Measurements from ENCODE around the gene DBH. TPM values are rescaled to one million over a fixed set of nuclear protein-coding genes. Genes with fewer than 3 reads are reported as not detected.
A peak's percentile ranks its signal among the peaks of the same experiment; 100 is the strongest.

The DBH gene
- total and polyA plus RNA-seq, 2 donors from 2014 or later: 0.39 TPM; not detected in 1

DNA sequence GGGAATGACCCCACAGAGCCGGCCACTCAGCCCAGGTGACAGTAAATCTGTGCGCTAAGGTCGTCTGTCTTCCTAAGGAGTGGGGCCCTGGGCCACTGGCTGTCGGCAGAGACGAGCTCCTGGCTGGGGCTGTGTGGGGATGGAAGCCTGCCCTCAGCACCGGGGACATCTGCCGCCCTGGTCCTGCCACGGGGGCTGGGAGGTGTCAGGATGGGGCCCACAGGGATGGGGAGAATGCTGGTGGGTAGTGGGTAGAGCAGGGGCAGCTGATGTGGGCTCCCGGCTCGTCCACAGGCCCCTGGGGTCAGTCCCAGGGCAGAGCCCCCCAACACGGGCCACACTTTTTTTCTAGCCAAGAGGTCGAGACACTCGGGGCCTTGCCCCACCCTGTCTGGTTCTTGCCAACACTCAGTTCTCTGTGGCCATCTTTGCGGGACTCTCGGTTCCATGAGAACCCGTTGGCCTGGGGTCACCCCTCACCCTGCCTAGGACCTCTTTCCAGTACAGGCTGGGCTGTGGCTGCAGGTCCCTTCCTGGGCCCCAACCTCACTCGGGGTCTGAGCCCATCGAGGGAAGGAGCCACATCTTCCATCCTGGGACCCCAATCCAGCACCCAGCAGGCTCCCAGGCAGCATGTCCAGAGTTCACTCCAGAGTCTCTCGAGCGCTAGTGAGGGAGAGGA lies 45.0 kb downstream of the DBH start:
- Histone ChIP-seq H3K9ac (ENCODE audit: low read length in 3 of 3) (no peak overlapping the region), H3K9me3 (ENCODE audit: control insufficient read depth in 2 of 3, insufficient read depth in 1 of 3, low read length in 3 of 3) (no peaks in the 10 kb centered on the region), H3K4me1 (ENCODE audit: control insufficient read depth in 2 of 3, insufficient read depth in 2 of 3, low read depth in 1 of 3, low read length in 3 of 3) (peaks cover 0 to 8% (median 5%) of the 10 kb centered on the region in 3 donors), H3K27ac (ENCODE audit: low read depth in 2 of 2, low read length in 2 of 2) (no peak overlapping the region), H3K4me3 (ENCODE audit: low read length in 3 of 3) (no peak overlapping the region), H3K27me3 (ENCODE audit: control insufficient read depth, insufficient read depth, low read length) (no peaks in the 10 kb centered on the region), H3K36me3 (ENCODE audit: control insufficient read depth in 2 of 3, insufficient read depth in 3 of 3, low read length in 3 of 3) (no peaks in the 10 kb centered on the region)
- TF ChIP-seq, protein P1, sequence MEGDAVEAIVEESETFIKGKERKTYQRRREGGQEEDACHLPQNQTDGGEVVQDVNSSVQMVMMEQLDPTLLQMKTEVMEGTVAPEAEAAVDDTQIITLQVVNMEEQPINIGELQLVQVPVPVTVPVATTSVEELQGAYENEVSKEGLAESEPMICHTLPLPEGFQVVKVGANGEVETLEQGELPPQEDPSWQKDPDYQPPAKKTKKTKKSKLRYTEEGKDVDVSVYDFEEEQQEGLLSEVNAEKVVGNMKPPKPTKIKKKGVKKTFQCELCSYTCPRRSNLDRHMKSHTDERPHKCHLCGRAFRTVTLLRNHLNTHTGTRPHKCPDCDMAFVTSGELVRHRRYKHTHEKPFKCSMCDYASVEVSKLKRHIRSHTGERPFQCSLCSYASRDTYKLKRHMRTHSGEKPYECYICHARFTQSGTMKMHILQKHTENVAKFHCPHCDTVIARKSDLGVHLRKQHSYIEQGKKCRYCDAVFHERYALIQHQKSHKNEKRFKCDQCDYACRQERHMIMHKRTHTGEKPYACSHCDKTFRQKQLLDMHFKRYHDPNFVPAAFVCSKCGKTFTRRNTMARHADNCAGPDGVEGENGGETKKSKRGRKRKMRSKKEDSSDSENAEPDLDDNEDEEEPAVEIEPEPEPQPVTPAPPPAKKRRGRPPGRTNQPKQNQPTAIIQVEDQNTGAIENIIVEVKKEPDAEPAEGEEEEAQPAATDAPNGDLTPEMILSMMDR (IDR thresholded peaks at IDR 0.05; ENCODE audit: borderline replicate concordance, extremely low read depth, insufficient read depth): no peak
- DNase-seq: peak in 1 of 5 donors; percentile 55
- no peak for FAIRE-seq
- intact Hi-C loops (cut with DNase I): no loop called here

DNA sequence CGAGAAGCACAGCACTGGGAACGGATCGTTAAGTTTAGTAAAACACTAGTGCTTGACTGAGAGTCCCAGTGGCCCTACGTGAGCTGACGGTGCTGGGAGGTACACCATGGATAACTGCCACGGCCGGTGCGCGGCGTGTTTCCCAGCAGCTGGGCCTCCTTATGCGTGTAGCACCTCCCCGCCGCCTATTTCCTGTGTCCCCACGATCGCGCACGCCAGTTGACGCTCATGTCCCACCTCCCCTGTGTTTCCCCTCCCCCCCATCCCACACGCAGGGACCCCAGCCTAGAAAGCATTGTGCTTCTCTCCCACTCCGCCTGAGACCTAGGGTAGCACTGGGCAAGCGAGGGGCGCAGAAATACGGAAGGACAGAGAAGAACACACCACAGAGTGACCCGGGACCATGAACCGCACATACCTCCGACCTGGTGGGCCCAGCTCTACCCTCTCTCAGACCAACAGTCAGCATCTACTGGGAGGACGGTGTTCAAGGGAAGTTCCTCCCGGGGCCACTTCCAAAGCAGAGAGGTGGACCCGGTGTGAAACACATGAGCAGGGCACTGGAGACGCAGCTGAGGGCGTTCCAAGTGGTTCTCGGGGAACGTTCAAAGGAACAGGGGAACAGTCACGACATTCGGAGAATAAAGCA lies 45.6 kb downstream of the DBH start:
- no peak for FAIRE-seq

DNA sequence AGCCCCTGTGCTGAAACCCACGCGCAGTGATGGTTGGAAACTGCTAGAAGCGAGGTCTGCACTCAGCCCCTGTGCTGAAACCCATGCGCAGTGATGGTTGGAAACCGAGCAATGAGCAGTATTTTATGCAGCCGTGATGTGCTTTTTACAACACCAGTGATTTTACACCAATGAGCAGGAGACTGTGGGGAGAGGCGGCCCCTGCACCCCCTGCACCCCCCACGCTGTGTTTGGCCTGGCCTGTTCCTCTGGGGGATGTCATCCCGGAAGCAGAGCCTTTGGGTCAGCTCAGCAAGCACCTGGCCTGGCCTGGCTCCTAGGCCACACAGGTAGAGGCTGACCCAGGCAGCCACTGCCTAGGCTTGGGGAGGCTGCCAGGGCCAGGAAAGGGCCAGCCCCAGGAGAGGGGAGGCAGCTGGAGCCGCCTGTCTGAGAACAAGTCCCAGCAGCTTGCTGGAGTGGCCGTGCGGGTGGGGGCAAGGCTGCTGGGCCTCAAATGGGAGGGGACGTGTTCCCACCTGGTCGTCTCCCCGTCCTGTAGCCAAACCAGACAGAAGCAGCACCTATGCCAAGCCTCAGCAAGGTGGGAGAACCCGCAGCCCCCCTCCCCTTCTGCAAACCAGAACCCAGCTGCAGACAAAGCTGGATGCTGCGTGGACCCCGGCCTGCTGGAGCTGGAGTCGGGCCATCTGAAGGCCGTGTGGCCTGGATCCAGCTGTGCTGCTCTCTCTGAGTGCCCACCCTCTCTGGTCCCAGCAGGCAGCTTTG lies 46.8 kb downstream of the DBH start:
- H3K9ac ChIP-seq (ENCODE audit: low read length in 3 of 3): no peak overlapping the region
- FAIRE-seq: no peak
- no peaks in the 10 kb centered on the region for H3K27me3 ChIP-seq (ENCODE audit: control insufficient read depth, insufficient read depth, low read length)
- DNase-seq: peak in 2 of 5 donors; percentile 50 to 74
- peak overlapping the region; percentile 13 to 45 for H3K27ac ChIP-seq (ENCODE audit: low read depth in 2 of 2, low read length in 2 of 2)
- no peak overlapping the region for H3K4me3 ChIP-seq (ENCODE audit: low read length in 3 of 3)
- intact Hi-C loops (cut with DNase I): no loop called here
- no peaks in the 10 kb centered on the region for H3K36me3 ChIP-seq (ENCODE audit: control insufficient read depth in 2 of 3, insufficient read depth in 3 of 3, low read length in 3 of 3)
- H3K4me1 ChIP-seq (ENCODE audit: control insufficient read depth in 2 of 3, insufficient read depth in 2 of 3, low read depth in 1 of 3, low read length in 3 of 3): peaks cover 0 to 8% (median 0%) of the 10 kb centered on the region in 3 donors
- no peaks in the 10 kb centered on the region for H3K9me3 ChIP-seq (ENCODE audit: control insufficient read depth in 2 of 3, insufficient read depth in 1 of 3, low read length in 3 of 3)
- TF ChIP-seq, protein P1 (IDR thresholded peaks at IDR 0.05; ENCODE audit: borderline replicate concordance, extremely low read depth, insufficient read depth): no peak

More for the DNA sequence above, 45.6 kb downstream of the DBH start:
- no peak overlapping the region for H3K27ac ChIP-seq (ENCODE audit: low read depth in 2 of 2, low read length in 2 of 2)
- H3K9ac ChIP-seq (ENCODE audit: low read length in 3 of 3): no peak overlapping the region
- H3K4me3 ChIP-seq (ENCODE audit: low read length in 3 of 3): no peak overlapping the region
- intact Hi-C loops (cut with DNase I): no loop called here
- DNase-seq: peak in 3 of 5 donors; percentile 48 to 66 (median 52)
- no peaks in the 10 kb centered on the region for H3K9me3 ChIP-seq (ENCODE audit: control insufficient read depth in 2 of 3, insufficient read depth in 1 of 3, low read length in 3 of 3)
- TF ChIP-seq, protein P1 (IDR thresholded peaks at IDR 0.05; ENCODE audit: borderline replicate concordance, extremely low read depth, insufficient read depth): no peak
- no peaks in the 10 kb centered on the region for H3K36me3 ChIP-seq (ENCODE audit: control insufficient read depth in 2 of 3, insufficient read depth in 3 of 3, low read length in 3 of 3)
- no peaks in the 10 kb centered on the region for H3K27me3 ChIP-seq (ENCODE audit: control insufficient read depth, insufficient read depth, low read length)
- H3K4me1 ChIP-seq (ENCODE audit: control insufficient read depth in 2 of 3, insufficient read depth in 2 of 3, low read depth in 1 of 3, low read length in 3 of 3): peaks cover 0 to 8% (median 0%) of the 10 kb centered on the region in 3 donors

Data from kidney (tissue), 14 donors.